Activated CD8-positive, alpha-beta memory T cell treated with anti-CD3 and anti-CD28 coated beads, Interleukin-2, amount 50 U/mL, for 24 hours (primary cell): Measurements from ENCODE around the gene SHROOM3.

Source experiments
- DNase-seq: peaks from one replicate; pipeline ENCODE4 v3.0.0-alpha.2; 2020; ENCODE audit errors: extremely low read depth

The SHROOM3 gene

DNA sequence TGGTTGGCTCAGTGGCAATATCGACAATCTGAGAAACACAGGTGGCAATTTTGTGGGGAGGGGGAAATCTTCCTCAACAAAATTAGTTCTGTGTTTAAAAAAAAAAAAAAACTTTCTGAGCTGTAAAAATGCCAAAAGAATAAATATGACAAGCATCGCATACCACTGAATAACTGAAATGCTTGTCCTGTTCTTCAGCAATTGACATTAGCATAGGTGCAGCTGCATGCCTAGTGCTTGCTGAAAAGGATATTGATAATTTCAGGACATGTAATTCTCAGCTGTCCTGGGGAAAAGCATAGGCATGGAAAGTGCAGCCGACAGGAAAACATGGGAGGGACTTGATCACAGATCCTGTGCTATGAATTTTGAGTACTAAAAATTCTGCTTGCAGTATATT, 315.7 kb downstream of the SHROOM3 start:
- DNase-seq, result no peak

DNA sequence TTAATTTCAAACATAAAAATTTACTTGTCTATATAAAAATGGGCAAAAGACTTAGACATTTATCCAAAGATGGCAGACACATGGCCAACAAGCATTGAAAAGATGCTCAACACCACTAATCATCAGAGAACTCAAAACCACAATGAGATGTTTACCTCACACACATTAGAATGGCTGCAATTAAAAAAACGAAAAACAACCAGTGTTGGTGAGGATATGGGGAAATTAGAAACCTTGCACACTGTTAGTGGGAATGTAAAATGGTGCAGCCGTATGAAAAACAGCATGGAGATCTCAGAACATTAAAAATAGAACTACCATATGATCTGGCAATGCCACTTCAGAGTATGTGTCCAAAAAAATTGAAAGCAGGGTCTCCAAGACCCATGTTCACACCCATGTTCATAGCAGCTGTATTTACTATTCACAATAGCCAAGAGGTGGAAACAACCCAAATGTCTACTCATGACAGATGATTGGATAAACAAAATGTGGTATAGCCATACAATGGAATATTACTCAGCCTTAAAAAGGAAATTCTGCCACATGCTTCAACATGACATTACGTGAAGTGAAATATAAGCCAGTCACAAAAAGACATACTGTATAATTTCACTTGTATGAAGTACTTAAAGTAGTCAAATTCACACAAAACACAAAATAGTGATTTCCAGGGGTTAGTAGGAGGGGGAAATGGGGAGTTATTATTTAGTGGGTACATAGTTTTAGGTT, 316.7 kb downstream of the SHROOM3 start:
- no peak for DNase-seq

DNA sequence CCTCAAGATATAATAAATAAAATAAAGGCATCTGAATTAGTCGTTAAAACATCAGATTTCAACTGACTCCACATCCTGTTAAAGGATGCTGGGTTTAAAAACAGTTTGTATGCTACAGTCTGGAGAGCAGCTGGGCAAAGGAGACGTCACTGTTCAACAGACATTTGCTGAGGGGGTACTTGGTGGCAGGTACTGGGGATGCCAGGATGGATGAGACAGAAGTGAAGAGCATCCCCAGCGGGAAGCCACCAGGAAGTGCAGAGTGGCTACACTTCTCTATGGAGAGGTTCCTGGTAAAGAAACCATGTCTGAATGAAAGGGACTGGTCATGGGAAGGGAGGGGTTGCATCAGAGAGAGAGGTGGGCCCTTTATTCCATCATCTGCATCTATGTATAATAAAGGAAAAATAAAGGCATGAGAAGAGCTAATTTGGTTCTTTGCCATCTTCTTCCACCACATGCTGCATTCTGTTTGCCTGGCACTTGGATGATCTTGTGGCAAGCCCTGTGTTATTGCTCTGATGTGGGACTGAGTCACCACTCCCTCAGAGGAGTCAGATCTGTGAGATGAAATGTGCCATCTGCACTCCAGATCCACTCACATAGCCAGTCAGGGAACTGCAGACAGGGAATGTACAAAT, 318.0 kb downstream of the SHROOM3 start:
- DNase-seq, result no peak

DNA sequence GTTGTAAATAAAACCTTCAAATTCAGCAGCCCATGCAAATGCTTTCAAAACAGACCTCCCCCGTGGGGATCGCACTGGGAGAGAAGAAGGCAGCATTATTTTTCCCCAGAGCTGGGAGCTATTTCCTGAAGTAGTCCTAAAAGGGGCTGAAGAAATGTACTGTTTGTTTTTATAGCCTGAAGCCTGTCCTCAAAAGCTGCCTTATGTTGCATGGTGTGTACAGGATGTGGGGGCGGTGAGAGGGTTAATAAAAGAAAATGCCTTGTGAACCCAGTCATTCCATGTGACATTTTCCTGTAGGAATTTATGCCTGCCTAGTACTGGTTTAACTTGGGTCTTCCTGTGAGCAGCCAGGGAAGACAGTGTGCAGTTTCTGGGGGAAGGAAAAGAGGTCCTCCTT, 318.8 kb downstream of the SHROOM3 start:
- no peak for DNase-seq

DNA sequence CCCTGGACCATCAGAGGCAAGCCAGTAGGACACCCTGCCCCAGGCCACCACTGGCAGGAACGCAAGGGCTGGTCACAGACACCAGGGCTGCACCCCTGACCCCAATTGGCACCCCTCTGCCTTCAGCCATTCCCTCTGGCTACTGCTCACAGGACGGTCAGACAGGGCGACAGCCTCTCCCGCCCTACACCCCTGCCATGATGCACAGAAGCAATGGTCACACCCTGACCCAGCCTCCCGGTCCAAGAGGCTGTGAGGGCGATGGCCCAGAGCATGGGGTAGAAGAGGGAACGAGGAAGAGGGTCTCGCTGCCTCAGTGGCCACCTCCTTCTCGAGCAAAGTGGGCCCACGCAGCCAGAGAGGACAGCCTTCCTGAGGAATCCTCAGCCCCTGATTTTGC, 319.4 kb downstream of the SHROOM3 start:
- DNase-seq, result no peak

DNA sequence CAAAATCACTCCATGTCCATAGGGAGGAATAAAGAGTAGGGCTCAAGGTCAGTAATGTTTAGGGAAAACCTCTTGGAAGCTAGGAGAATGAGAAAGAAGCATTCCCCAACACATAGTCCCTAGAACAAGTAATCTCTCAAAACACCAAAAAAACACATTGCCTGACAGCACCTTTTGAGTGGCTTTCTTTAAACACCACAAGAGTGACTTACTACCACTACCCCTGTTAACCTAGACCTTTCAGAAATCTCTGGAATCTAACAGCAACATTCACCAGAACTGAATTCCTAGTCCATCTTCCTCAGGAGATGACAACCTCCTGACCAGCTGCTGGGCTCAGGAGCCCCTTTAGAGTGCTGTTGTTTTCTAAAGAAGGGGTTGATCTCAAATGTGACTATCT, 320.7 kb downstream of the SHROOM3 start:
- DNase-seq, result no peak

DNA sequence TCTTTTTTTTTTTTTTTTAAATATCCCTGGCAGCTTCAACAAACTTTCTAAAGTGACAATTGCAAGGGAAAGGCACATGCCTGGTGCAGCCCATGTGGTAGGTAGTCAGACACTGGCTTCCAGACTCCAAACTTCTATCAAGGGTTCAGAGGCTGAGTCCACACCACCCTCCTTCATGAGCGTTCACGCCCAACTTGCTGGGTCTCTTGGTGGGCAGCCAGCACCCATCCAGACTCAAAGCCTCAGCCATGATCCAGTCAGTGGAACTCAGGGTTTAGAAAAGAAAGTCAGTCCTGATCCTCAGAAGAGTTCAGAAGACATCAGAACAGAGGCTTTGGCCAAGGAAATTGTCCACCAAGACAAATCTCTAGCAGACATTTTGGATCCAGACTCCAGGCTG, 321.4 kb downstream of the SHROOM3 start:
- DNase-seq, result no peak

DNA sequence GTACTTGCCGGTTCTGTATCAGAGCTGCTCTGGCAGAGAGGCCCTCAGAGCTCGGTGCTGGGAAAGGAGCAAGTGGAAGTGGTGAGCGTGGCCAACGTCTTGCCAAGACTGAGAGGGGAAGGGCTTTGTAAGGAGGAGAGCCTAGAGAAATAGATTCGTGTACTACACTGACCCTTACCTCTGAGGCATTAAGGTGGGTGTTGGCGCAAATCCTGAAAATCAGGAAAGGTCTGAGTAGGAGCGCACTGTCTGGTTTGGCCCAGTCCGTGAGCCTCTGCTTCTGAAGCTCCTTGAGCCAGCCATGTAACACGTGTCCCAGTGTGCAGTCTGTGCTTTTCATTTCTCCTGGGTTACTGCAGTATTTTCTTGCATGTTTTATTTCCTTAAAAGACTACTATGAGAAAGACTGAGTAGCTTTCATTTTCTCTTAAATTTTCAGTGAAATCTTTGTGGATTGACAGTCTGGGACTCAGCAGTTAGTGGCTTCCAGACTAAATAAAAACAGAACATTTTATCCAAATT, 322.4 kb downstream of the SHROOM3 start:
- DNase-seq, result no peak

DNA sequence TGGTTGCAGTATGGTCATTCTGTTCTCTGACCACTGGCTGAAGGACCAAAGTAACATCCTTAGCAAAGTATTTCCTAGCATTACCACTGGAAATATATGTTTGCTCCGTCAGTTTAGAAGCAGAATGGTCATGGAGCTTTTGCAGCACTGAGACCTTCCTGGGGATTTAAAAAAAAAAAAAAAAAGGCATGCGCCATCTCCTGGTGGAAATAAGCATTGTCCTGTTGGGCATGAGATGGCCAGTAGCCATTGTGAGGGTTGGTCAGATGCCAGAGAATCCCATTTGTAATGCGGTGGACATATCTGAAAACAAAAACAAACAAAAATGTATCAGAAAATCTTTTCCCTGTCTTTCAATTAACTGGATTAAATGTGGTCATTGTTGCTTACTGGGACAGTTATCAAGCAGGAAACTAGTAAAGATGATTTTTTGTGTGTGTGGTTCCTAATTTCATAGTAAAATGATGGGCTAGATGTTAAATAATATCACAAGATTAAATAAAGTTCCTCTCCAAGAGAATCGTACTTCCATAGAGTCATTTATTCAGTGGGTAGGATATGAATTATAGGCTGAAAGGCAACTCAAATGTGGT, 323.4 kb downstream of the SHROOM3 start:
- DNase-seq, result no peak

DNA sequence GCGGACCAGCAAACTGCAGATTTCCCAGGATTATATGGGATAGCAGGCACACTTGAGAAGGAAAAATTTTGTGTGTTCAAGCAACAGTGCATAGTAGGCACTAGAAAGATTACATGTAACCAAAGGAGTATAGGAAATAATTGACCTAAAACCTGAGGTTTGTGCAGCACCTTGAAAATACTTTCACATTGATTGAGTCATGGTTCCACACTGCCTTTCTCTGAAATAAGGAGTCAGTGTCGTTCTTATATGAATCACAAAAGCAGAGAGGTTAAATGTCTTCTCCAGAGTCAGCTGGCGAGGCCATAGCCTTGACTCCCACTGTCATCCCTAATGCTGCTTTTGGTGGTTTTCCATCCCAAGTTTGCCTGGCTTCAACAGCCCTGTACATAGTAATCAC, 324.0 kb downstream of the SHROOM3 start:
- no peak for DNase-seq

DNA sequence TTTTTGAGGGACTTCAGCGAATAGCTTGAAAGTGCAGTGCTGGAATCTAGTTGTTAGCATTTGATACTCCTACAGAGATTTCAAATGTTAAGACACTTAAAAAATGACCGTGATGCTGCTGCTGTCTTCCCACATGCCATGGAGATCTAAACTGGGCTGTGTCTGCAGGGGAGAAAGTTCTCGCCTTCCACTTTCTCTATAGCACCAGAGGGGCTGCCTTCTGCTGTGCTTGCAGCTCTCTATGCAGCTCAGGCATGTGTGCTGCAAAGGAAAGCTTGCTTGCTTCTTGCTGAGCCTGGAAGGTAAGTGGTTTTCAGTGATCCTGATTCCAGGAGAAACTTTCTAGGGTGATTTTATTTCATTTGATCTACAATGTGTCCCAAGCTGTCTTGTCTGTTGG, 325.2 kb downstream of the SHROOM3 start:
- no peak for DNase-seq

DNA sequence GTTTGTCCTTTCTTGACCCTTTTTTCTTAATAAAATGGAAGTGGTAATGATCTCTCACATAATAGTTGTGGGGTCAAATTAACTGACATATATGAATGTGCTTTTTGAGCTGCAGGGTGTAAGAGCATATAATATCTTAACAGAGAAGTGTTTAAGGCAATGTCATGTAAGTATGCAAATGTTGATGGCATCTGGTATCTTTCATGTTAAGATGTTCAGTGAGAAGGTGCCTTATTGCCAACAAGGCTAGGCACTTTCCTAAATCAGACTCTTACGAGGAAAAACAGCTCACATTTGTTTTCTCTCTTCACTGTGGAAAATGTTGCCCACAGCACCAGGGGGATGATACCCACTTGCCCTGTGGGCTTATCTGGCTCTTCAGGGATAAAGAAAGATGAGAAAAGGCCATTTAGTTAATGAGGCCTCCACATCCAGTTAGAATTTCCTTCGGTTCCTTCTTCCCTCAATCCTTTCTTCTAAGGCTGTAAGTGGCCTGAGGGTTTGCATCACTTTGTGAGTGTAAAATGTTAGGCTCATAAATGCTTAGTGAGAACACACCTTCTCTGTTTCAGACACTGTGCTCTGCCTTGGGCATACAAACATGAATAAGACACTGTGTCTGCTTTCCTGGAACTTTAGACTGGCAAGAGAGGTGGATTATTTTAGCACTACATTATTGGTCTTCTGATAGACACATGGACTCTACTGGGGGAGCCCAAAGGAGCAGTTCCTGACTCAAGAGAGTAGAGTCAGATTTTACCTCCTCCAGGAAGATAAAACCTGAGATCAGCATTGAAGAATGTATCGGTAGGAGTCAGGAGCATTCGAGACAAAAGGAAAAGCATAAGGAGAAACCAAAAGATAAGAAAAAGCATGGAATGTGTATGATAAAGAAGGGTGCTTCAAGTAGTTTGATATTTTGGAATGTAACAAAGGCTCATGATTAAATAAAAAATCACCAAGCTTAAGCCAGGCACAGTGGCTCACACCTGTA, 327.4 kb downstream of the SHROOM3 start:
- DNase-seq, result no peak

DNA sequence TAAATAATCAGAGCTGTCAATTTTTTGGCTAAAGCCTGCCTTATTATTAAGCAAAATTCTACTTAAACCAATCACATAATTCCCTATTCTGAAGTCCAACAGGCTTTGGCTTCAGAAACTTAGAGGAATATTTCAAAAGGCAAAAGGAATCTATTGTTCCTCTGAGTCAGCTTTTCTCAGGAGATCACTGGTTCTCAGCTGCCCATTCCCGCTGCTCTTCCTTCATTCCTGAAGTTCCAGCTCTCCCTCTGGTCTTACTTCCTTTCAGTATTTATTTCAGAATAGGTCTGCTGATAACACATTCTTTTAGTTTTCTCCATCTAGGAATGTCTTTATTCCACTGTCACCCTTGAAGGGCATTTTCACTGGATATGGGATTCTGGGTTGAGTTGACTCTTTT, 329.2 kb downstream of the SHROOM3 start:
- DNase-seq, result no peak

DNA sequence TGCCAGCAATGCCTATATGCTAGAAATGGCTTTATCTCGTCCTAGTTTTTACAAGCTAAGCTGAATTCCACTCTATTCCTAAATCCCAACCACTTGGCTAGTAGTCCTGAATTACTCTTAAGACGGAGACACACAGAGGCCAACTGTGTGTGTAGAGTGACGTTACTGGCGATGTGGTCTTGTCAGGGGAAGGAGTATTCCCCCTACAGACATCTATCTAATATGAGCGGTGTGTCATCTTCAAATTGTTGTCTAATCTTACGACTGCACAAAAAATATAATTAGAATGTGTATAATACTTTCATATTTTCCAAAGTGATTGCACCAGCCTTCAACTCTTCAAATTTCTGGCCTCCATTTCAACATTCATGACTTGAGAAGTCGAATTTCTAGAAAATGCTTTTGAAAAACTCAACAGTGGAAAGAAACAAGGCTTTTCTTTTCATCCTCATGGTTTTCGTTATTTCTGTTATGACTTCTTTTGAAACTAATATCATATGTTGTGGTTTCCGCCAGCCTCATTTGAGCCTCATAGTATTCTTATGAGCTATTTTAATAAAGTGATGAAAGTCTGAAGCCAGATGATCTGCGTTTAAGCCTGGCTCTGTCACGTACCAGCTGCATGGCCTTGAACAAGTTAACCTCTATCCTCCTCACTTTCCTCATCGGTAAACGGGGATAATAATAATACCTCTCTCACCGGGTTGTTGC, 330.6 kb downstream of the SHROOM3 start:
- DNase-seq, result no peak

DNA sequence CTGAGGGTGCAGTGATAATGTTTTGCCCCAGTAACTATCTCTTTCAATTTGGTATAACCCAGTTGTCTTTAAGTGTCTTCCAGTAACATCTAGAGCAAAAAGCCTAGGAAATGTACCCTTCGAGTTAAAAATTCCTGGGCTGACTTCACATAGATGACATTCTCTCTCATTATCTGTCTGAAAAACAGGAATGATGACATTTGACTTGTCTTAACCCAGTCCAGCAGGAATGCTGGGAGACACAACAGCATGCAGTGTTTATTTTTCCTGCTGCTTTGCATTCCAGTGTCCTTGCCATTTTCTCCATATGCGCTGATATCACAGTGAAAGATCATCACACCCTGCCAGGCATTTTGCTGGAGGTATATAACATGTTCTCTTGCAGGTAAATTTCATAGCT, 333.0 kb downstream of the SHROOM3 start:
- DNase-seq, result no peak

DNA sequence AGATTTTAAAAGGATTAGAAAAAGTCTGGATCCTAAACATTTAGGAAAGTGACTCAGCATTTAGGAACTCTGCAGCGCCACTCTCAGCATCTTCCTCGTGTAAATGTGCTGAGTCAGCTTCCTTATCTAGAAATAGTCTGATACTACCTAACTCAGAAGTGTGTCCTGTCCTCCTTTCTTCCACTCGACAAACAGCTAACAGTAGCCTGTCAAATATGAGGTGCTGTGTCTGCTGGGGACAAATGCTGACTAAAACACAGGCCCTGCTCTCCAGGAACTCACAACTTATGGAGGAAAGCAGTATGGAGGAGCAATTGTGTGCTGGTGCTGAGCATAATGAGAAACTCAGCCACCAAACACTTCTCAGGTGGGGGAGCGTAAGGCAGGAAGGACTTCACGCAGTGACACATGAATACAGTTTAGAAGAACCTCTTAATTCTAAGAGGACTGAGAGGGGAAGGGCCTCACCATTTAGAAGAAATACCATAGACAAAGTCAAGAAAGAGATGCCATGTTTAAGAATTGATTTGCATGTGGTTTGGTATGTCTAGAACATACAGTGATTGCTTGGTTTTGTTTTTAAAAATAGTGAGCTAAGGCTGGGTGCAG, 337.6 kb downstream of the SHROOM3 start:
- DNase-seq, result no peak

DNA sequence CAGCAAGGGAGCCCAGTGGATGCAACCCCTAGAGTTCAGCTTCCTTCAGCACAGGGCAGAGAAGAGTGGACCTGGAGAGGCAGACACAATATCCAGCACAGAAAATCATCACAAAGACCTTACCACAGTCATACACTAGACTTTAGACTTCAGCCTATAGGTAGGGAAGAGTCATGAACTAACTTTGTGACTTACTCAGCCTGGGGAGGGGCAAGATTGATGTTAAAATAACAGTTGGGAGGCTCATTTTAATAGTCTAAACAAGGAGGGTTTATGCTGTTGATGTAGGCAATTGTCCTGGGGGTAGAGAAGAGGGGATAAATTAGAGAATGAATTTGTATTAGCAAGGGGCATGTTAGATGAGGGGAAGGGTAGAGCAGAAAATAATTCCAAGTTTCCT, 338.7 kb downstream of the SHROOM3 start:
- no peak for DNase-seq

DNA sequence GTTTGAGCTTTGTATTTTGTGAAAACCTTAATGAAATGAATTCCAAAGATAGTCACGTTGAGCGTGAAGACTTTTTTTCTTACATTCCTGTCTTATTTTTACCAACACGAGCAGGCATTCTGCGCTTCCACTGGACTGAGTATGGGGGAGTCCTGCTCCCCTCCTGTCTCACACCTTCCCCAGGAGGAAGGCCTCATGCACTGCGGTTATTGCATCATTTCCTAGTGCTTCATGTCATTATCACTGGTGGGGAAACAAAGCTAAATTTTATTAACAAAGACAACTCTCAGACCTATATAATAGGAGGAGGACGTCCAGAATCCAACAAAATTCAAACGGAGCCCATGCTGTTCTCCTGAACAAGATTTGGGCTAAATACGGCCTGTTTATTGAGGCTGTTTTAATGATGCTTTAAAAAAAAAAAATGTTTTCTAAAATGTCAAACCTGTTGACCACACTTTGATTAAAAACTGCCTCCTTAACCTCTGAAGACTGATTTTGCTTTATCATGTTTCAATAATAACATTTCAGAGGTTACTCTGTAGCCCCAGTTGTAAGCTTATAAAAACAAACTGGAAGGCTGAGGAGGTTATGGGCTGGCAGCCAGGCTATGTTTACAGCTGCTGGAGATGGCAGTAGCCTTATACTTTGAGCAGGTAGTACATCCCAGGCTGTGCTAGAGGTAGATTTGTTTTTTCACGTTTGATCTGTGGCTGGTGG, 344.9 kb downstream of the SHROOM3 start:
- no peak for DNase-seq

DNA sequence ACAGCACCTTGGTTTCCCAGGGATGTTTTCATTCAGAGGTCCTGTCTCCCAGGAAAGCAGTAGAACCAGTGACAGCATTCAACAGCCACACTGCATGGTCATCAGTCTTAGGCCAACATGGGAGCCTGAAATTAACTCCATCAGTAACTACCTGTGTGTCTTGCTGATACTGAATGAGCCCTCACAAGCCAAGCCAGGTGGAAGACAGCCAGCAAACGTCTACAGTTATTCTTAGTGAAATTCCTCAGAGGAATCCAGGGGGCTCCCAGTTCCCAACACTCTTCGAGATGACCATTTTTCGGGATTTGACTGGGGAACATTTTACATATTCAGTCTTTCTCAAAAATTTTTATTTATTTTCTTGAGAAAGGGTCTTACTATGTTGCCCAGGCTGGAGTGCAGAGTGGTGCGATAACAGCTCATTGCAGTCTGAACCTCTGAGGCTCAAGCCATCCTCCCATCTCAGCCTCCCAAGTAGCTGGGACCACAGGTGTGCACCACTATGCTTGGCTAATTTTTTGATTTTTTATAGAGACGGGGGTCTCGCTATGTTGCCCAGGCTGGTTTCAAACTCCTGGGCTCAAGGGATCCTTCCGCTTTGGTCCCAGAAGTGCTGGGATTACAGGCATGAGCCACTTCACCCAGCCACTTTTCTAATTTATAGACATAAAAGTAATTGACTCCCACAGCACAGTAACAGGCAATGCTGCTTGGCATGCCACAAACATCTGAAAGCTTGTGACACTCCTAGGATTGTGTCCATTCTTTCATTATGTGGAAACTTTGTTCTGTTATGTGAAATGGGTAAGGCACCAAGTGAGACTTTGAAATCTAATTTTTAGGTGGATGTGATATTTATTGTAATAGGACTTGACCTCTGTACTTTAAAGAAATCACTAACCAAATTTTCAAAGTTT, 346.0 kb downstream of the SHROOM3 start:
- DNase-seq, result no peak
